Stimulated activated CD4-positive, alpha-beta T cell treated with anti-CD3 and anti-CD28 coated beads, Interleukin-4, amount 100 ng/mL, for 1 hour (primary cell): ENCODE data around the gene APOC3.

Experiments used
- DNase-seq: peaks from one replicate; pipeline ENCODE4 v3.0.0-alpha.2; 2020

APOC3 gene

GRCh38 chr11:116807601-116808261 lies 22.0 kb upstream of the APOC3 start:
- DNase-seq = no peak

- no peak for DNase-seq
Measured at GRCh38 chr11:116808262-116809175, 21.2 kb upstream of the APOC3 start.

DNA sequence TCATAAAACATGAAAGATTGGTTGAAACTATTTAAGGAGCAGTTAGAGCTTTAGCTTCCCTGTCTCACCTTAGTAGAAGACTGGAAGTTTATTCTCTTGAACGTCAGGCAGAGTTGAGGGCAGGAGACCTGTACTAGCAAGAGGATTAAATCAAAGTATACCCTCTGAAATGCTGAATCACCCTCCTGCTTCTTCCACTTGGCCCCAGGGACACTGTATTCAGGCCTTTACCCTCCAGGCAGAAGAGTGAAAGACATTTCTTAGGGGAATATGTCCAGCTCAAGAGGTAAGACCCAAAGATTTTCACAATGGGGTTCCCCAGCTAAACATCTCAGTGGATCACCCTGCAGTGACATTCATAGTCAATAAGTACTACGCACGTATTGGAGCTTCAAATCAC lies 18.5 kb upstream of the APOC3 start:
- no peak for DNase-seq

DNA sequence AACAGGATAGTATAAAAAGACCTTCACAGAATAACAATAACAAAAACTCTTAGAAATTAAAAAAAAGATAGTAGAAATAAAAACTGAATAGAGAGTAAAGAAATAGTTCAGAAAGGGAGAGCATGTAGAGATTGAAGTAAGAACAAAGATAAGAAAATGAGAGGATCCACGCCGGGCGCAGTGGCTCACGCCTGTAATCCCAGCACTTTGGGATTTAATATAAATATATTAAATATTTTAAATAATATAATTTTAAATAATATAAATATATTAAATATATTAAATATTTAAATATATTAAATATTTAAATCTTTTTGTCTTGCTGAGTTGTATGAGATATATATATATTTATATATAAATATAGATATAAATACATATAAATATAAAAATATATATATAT lies 17.6 kb upstream of the APOC3 start:
- DNase-seq = no peak

- DNase-seq = no peak
Measured at GRCh38 chr11:116813170-116813569, 16.5 kb upstream of the APOC3 start.

DNA sequence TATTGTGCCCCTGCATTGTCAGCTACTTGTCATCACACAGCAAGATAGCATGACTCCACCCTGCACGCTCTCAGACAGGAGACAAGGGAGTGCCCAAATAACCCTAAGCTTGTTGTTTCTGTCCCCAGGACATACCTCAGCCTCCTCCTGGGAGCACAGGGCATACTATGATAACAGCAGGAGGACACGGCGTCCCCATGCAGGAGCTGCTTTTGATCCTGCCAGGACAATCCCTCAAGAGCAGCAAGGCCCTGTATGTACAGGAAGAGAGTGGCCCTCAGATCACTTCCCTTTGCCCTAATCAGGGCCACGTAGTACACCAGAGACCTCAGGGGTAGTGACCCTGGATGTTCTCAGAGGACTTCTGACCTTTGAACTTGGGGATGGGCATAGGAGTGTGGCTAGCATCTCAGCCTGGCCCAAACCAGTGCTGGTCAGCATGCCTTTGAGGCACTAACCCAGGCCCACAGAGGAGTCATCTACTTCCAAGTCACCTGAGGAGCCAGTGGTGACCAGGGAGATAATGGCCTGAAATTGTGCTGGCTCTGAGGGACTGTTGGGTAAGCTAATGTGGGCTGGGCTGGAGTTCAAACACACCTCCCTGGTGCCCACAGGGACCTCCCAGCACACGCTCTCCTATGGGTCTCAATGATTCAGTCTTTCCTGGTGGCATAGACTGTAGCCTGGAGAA lies 15.8 kb upstream of the APOC3 start:
- DNase-seq = no peak

- DNase-seq = no peak
Measured at GRCh38 chr11:116814502-116814901, 15.2 kb upstream of the APOC3 start.

GRCh38 chr11:116819049-116819448 lies 10.7 kb upstream of the APOC3 start:
- DNase-seq = no peak

DNA sequence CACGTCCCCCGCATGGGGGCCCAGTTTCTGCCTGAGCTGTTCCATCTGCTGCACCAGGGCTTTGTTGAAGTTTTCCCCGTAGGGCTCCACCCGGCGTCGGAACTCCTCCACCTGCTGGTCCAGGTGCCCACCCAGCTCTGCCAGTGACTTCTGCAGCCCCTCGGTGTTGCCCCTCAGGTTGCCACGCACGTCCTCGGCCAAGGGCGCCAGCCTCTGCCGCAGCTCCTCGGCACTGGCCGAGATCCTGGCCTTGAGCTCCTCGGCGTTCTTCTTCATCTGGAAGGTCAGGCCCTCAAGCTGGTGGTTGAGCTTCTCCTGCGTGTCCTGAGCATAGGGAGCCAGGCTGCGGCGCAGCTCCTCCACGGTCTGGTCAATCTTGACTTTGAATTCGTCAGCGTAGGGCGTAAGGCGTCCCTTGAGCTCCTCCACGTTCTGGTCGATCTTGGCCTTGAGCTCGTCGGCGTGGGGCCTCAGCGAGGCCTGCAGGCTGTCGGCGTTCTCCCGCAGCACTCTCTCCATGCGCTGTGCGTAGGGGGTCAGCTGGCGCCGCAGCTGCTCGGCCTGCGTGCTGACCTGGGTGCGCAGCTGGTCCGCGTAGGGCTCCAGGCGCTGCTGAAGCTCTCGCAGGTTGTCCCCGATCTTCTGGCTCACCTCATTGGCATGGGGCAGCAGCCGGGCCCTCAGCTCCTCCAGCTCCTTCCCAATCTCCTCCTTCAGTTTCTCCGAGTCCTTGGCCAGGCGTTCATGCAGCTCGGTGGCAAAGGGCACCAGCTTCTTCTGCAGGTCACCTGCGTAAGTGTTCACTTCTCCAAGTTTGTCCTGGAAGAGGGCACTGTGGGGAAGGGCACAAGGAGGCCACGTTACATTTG lies 8.4 kb upstream of the APOC3 start:
- DNase-seq = no peak

DNA sequence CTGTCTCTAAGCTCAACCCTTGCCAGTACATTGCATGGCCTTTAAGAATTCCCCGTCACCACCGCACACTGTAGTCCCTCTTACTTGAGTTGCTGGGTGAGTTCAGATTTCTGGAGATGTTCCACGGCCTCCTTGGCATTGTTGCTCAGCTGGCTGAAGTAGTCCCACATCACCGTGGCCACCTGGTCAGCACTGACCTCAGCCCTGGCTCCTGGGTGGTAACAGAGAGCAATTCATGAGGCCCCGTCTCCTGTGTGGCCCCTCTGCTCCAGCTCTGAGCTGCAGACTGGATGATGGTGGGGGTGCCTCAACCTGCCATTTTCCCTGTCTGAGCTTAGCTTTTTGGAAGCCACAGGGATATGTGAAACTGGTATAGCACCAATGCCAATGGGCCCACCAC lies 7.1 kb upstream of the APOC3 start:
- DNase-seq = no peak

- DNase-seq = no peak
Measured at GRCh38 chr11:116823031-116823843, 6.5 kb upstream of the APOC3 start, which contains the start of gene APOA4. Gene APOA4 (minus strand): TSS chr11:116823304. CDS start chr11:116823191, 113 bp downstream.

DNA sequence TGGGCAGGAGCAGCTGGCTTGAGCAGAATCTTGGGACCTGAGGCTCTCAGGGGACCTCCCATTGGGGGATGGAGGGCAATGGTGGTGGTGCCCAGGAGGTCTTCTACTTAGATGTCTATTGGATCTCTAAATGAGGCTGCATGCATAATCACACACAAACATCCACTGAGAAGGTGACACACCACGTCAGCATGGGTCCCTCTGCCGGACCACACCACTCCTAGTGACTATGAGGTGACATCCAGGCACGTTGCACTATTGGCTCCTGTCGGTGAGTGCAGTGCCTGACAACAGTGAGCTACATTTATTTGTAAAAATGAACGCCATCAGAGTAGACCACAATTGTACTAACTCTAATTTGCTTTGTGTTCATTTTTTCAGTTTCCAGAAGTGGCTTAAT lies 4.3 kb upstream of the APOC3 start:
- DNase-seq = no peak

- DNase-seq = no peak
Measured at GRCh38 chr11:116825854-116826750, 3.6 kb upstream of the APOC3 start.

- no peak for DNase-seq
Measured at GRCh38 chr11:116826751-116827431, 2.8 kb upstream of the APOC3 start.

GRCh38 chr11:116827461-116827860 lies 2.2 kb upstream of the APOC3 start:
- DNase-seq = no peak

- no peak for DNase-seq
Measured at GRCh38 chr11:116828632-116829524, 829 bp upstream of the APOC3 start.

- no peak for DNase-seq
Measured at GRCh38 chr11:116830184-116830912, 641 bp downstream of the APOC3 start.

DNA sequence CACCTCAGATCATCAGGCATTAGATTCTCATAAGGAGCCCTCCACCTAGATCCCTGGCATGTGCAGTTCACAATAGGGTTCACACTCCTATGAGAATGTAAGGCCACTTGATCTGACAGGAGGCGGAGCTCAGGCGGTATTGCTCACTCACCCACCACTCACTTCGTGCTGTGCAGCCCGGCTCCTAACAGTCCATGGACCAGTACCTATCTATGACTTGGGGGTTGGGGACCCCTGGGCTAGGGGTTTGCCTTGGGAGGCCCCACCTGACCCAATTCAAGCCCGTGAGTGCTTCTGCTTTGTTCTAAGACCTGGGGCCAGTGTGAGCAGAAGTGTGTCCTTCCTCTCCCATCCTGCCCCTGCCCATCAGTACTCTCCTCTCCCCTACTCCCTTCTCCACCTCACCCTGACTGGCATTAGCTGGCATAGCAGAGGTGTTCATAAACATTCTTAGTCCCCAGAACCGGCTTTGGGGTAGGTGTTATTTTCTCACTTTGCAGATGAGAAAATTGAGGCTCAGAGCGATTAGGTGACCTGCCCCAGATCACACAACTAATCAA lies 2.2 kb downstream of the APOC3 start:
- DNase-seq = no peak
